ENCODE measurements around the gene CHRNA4.

CHRNA4 gene

GRCh38 chr20:63406011-63406410 lies 44.9 kb upstream of the CHRNA4 start:
- no peak for TF ChIP-seq CTCF (IDR thresholded peaks at IDR 0.05; ENCODE audit: extremely low read depth, insufficient read depth, missing control alignments)
- in situ Hi-C loops (cut with MboI; ENCODE audit: low pct_unique_long_range_greater_than_20kb, low sequenced_read_pairs, unreplicated experiment), result no loop called here
- DNase-seq (ENCODE audit: low spot score), result no peak

- DNase-seq (ENCODE audit: low spot score), result no peak
- in situ Hi-C loops (cut with MboI; ENCODE audit: low pct_unique_long_range_greater_than_20kb, low sequenced_read_pairs, unreplicated experiment), result no loop called here
- no peak for TF ChIP-seq CTCF (IDR thresholded peaks at IDR 0.05; ENCODE audit: extremely low read depth, insufficient read depth, missing control alignments)
Measured at GRCh38 chr20:63405102-63405730, 44.1 kb upstream of the CHRNA4 start.

GRCh38 chr20:63404129-63405085 lies 43.3 kb upstream of the CHRNA4 start:
- no peak for TF ChIP-seq CTCF (IDR thresholded peaks at IDR 0.05; ENCODE audit: extremely low read depth, insufficient read depth, missing control alignments)
- in situ Hi-C loops (cut with MboI; ENCODE audit: low pct_unique_long_range_greater_than_20kb, low sequenced_read_pairs, unreplicated experiment), result no loop called here
- DNase-seq (ENCODE audit: low spot score), result no peak

- in situ Hi-C loops (cut with MboI; ENCODE audit: low pct_unique_long_range_greater_than_20kb, low sequenced_read_pairs, unreplicated experiment), result no loop called here
- no peak for DNase-seq (ENCODE audit: low spot score)
- no peak for TF ChIP-seq CTCF (IDR thresholded peaks at IDR 0.05; ENCODE audit: extremely low read depth, insufficient read depth, missing control alignments)
Measured at GRCh38 chr20:63403403-63404105, 42.4 kb upstream of the CHRNA4 start.

GRCh38 chr20:63402860-63403220 lies 41.7 kb upstream of the CHRNA4 start:
- TF ChIP-seq CTCF (IDR thresholded peaks at IDR 0.05; ENCODE audit: extremely low read depth, insufficient read depth, missing control alignments), result no peak
- DNase-seq (ENCODE audit: low spot score), result no peak
- in situ Hi-C loops (cut with MboI; ENCODE audit: low pct_unique_long_range_greater_than_20kb, low sequenced_read_pairs, unreplicated experiment), result no loop called here

GRCh38 chr20:63402181-63402859 lies 41.2 kb upstream of the CHRNA4 start:
- no peak for TF ChIP-seq CTCF (IDR thresholded peaks at IDR 0.05; ENCODE audit: extremely low read depth, insufficient read depth, missing control alignments)
- no peak for DNase-seq (ENCODE audit: low spot score)
- in situ Hi-C loops (cut with MboI; ENCODE audit: low pct_unique_long_range_greater_than_20kb, low sequenced_read_pairs, unreplicated experiment), result no loop called here
